Astrocyte of the cerebellum (primary cell): ENCODE results near the gene KCND3.

Source experiments
- DNase-seq: peaks from one replicate; pipeline ENCODE4 v3.0.0-alpha.2; 2011; ENCODE audit warnings: low read depth
- H3K4me3 ChIP-seq: 2 replicates; pipeline ENCODE4 v1.5.1; 2011; ENCODE audit warnings: mild to moderate bottlenecking, low read depth, low read length, moderate library complexity
- CTCF ChIP-seq: IDR thresholded peaks from 2 replicates; pipeline ENCODE4 v1.5.1; 2012; ENCODE audit warnings: low read length, low read depth, moderate library complexity, mild to moderate bottlenecking; ENCODE audit errors: missing control alignments
- in situ Hi-C: cut with HindIII; loops from 2 replicates; pipeline ENCODE4 v1.10.0; 2017; ENCODE audit warnings: low sequenced_read_pairs

KCND3 gene

GRCh38 chr1:111884772-111885443 is 104.6 kb downstream of the KCND3 start:
- in situ Hi-C loops = no loop called here
- TF ChIP-seq CTCF = no peak
- no peak for DNase-seq
- H3K4me3 ChIP-seq = no peak overlapping the region

GRCh38 chr1:111882986-111883560 is 106.4 kb downstream of the KCND3 start:
- DNase-seq = no peak
- in situ Hi-C loops = no loop called here
- no peak for TF ChIP-seq CTCF
- no peak overlapping the region for H3K4me3 ChIP-seq

GRCh38 chr1:111882559-111882958 is 106.9 kb downstream of the KCND3 start:
- no peak for TF ChIP-seq CTCF
- no peak for DNase-seq
- H3K4me3 ChIP-seq = no peak overlapping the region
- in situ Hi-C loops = no loop called here

GRCh38 chr1:111880881-111881837 is 108.3 kb downstream of the KCND3 start:
- no peak for TF ChIP-seq CTCF
- in situ Hi-C loops = no loop called here
- no peak for DNase-seq
- no peak overlapping the region for H3K4me3 ChIP-seq

- in situ Hi-C loops = no loop called here
- DNase-seq = no peak
Measured at GRCh38 chr1:111879081-111879480, 110.4 kb downstream of the KCND3 start.

More at GRCh38 chr1:111879081-111879480, 110.4 kb downstream of the KCND3 start:
- TF ChIP-seq CTCF = no peak
- no peak overlapping the region for H3K4me3 ChIP-seq
